Posterior cingulate gyrus (tissue), 11 donors: ENCODE data around the gene KIAA1671.

ENCODE experiments used
- DNase-seq, 10 donors: peaks; one replicate each; pipeline versions ENCODE4 v3.0.0 to v3.0.0-alpha.2; 2020 to 2021; ENCODE audit warnings: mixed read lengths in 3 of 10
- intact Hi-C: fragments of 100-400 bp; cut with DNase I; formaldehyde crosslinking; loops from one replicate; pipeline ENCODE4 v1.15.1; 2023

KIAA1671 gene

GRCh38 chr22:25007444-25008106 lies 55.1 kb downstream of the KIAA1671 start:
- intact Hi-C loops: no loop called here
- peak in 1 of 10 donors; percentile 47 for DNase-seq

DNA sequence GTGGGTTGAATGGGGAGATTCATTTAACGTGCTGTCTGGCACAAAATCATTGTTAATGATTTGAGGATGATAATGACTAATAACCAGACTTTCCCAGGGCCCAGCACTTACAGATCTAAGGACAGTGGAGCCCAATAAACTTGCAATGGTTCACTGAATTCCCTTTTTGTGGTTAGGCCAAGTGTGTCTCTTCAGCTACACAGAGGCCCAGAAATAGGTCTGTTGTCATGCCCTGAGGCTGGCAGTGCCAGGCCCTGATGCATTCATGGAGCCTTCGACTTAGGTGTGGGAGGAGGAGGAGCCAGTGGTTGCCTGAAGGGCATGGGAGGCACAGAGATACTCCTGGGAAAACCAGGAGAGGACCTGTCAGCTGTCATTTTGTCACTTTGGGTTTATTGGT lies 56.1 kb downstream of the KIAA1671 start:
- DNase-seq: no peak
- intact Hi-C loops: no loop called here

GRCh38 chr22:25012741-25013143 lies 60.2 kb downstream of the KIAA1671 start:
- no peak for DNase-seq
- intact Hi-C loops: no loop called here

DNA sequence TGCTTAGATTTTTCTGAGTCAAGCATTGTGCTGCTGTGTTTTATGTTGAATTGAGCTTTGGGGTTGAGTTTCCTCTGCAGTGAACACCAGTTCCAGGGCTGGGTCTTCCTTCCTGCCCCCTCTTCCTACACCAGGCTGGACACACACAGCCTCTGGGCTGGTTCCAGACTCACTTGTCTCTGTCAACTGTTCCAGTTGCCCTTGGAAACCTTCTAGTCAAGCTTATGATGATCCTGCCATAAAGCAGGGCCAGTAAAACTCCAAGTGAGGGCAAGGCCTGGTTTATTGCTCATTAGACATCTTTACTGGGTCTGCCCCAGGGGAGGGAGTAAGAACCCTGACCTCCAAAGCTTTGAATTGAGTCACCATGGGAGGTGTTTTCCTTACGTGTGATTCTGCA lies 61.1 kb downstream of the KIAA1671 start:
- no peak for DNase-seq
- intact Hi-C loops: no loop called here

DNA sequence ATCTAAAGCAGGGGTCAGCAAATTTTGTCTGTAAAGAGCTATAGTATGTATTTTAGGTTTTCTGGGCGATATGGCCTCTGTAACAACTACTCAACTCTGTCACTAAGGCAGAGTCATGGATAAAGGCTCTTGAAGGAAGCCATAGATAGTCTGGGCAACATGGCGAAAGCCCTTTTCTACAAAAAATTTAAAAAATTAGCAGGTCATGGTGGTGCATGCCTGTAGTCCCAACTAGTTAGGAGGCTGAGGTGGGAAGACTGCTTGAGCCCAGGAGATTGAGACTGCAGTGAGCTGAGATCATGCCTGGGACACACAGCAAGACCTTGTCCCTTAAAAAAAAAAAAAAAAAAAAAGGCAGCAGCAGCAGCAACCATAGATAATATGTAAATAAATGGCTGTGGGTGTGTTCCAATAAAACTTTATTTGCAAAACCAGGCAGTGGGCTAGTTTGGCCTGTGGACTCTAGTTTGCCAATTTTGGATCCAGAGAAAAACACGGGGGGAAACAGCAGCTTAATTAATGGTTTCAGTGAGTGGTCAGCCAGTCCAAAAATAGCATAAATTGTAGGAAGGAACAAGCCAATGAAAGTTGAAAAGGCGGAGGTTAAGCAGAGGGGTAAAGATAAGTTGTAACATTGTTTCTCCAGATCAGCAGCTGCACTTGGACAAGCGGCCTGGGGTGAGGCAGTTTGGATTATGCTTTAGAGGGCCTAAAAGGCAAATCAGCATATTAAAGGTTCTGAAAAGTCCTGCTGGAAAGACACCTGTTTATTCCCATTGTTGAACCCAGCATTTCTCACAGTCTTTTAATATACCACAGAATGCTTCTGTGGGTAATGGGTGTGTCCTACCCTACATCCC lies 62.6 kb downstream of the KIAA1671 start:
- DNase-seq: no peak
- intact Hi-C loops: no loop called here

- intact Hi-C loops: no loop called here
- DNase-seq: no peak
Observed at GRCh38 chr22:25016311-25016710, 63.8 kb downstream of the KIAA1671 start.

GRCh38 chr22:25018009-25018408 lies 65.5 kb downstream of the KIAA1671 start:
- intact Hi-C loops: no loop called here
- DNase-seq: no peak

DNA sequence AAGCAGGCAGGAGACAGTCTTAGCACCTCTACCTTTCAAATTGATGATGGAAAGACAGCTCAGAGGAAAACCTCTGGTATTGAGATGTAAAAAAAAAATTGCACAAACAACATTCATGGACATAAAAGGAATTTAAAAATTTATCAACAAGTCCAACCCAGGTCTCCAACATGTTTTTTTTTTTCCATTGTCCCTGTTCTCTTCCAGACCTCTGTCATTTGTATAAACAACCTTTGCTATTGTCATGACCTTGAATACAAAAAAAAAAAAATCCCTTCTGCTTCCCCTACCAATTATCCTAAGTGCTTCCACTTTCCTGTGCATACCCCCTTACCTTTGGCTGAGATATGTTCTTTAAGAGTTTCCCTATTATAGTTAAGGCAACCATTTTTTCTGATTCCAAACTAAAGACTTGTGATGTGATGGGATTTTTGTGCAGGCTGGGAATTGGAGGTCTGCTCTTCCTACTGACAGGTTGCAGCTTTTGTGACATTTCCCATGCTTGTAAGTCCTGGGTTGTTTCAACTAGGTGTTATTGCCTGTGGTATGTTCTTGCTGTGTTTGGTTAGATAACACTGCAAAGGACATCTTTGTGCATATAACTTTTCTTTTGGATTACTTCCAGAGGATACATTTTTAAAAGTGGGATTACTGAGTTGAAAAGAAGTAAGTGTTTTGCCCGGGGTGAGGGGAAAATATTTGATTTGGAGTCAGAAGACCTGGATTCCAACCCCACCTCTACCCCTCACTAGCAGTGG lies 67.1 kb downstream of the KIAA1671 start:
- intact Hi-C loops: no loop called here
- no peak for DNase-seq

DNA sequence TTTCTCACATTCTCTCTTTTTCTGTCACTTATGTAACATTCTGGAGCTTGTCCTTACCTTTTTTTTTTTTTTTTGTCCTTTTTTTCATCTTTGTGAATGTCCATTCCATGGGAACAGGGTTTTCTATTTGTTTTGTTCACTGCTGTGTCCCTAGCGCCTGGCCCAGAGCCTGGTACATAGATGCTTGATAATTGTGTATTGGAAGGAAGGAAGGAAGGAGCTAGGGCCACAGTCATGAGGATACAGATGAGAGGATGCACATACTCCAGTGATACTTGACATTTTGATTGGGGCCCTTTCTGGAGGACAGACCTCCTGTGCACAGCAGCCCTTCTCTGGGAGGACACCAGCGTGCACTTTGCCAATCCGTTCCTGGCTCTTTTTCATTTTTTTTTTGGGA lies 68.9 kb downstream of the KIAA1671 start:
- intact Hi-C loops: no loop called here

GRCh38 chr22:25021976-25022711 lies 69.6 kb downstream of the KIAA1671 start:
- intact Hi-C loops: no loop called here
- DNase-seq: peak in 2 of 10 donors; percentile 72 to 83

More for the DNA sequence above, 68.9 kb downstream of the KIAA1671 start:
- peak in 1 of 10 donors; percentile 72 for DNase-seq

DNA sequence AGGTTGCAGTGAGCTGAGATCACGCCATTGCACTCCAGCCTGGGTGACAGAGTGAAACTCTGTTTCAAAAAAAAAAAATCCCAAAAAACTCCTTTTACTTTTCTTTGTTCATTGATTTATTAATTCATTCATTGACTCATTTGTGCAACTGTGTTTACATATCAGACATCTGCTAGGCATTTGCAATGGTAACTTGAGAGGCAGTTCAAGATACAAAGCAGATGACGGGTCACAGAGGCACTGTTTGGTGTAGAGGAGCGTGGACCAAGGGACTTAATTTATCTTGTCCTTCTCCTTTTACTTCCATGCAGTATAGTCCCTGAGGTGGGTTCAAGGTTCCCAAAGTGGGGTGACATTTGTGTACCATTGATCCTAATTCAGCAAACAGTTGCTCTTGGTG lies 71.4 kb downstream of the KIAA1671 start:
- no peak for DNase-seq
- intact Hi-C loops: no loop called here

DNA sequence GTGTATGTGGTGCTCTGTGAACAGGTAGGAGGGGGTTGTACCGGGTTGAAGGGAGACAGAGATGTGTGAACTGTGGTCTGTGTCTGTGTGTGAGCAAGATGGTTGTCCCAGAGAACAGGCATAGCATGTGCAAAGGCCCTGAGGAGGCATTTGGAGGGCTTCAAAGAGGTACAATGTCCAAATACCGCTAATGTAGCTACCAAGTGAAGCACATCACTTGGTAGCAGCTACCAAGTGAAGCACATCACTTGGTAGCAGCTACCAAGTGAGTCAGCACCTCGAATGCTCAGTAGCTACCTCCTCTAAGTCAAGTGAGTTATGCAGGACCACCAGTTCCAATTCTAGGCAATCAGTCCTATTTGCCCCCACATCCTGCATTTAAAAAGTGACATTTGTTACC lies 72.4 kb downstream of the KIAA1671 start:
- intact Hi-C loops: no loop called here
- no peak for DNase-seq

- DNase-seq: peak in 4 of 10 donors; percentile 25 to 87 (median 73)
- intact Hi-C loops: no loop called here
Observed at GRCh38 chr22:25025491-25026400, 73.2 kb downstream of the KIAA1671 start.

- DNase-seq: peak in 1 of 10 donors; percentile 22
- intact Hi-C loops: no loop called here
Observed at GRCh38 chr22:25027043-25027906, 74.8 kb downstream of the KIAA1671 start.

DNA sequence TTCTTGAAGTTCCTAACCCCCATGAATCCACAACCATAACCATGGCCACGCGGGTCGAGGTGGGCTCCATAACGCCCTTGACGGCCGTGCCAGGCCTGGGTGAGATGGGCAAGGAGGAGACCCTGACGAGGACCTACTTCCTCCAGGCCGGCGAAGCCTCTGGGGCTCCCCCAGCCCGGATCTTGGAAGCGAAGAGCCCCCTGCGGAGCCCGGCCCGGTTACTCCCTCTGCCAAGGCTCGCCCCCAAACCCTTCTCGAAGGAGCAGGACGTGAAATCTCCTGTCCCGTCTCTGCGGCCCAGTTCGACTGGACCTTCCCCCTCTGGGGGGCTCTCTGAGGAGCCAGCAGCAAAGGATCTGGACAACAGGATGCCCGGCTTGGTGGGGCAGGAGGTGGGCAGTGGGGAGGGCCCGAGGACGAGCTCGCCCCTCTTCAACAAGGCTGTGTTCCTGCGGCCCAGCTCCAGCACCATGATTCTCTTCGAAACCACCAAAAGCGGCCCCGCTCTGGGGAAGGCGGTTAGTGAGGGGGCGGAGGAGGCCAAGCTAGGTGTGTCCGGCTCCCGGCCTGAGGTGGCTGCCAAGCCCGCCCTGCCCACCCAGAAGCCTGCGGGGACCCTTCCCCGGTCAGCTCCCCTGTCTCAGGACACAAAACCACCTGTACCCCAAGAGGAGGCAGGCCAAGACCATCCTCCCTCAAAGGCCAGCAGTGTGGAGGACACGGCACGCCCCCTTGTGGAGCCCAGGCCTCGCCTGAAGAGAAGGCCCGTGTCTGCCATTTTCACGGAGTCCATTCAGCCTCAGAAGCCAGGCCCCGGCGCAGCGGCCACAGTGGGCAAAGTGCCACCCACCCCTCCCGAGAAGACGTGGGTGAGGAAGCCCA lies 75.7 kb downstream of the KIAA1671 start:
- peak in 2 of 10 donors; percentile 69 to 88 for DNase-seq
- intact Hi-C loops: no loop called here

DNA sequence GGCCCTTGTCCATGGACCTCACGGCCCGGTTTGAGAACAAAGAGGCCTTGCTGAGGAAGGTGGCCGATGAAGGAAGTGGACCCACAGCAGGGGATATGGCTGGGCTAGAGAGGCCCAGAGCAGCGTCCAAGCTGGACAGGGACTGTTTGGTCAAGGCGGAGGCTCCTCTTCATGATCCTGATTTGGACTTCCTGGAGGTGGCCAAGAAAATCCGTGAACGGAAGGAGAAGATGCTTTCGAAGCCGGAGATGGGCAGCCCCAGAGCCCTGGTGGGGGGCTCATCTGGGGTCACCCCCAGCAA lies 76.3 kb downstream of the KIAA1671 start:
- intact Hi-C loops: no loop called here
- DNase-seq: no peak

DNA sequence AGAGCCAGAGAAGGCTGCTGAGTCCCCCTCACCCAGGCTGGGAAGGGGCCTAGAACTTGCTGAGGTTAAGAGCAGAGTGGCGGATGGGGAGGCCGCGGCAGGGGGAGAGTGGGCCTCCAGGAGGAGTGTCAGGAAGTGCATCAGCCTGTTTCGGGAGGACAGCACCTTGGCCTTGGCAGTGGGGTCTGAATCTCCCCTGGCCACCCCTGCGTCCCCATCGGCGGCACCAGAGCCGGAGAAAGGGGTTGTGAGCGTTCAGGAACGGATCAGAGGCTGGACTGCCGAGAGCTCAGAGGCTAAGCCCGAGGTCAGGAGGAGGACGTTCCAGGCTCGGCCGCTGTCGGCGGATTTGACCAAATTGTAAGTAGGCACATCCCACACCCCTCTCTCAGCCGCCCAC lies 76.7 kb downstream of the KIAA1671 start:
- intact Hi-C loops: no loop called here

DNA sequence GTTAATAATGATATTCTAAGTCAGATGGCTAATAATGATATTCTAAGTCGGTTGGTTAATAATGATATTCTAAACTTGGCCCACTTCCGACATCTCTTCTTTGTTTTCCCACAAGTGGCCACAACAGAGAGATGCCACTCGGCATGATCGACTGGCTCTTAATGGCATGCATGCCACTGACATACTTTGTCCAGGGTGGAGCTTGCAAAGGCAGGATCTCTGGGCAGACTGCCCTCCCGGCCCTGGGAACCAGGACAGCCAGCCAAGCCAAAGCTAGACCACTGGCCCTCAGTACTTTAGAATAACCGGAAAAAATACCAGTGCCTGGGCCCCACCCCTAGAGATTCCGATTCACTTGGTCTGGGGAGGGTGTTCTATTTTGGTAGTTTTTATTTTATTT lies 78.1 kb downstream of the KIAA1671 start:
- DNase-seq: peak in 2 of 10 donors; percentile 73 to 88
- intact Hi-C loops: no loop called here

More for the DNA sequence above, 76.7 kb downstream of the KIAA1671 start:
- peak in 2 of 10 donors; percentile 57 to 76 for DNase-seq
